Measurements from ENCODE around the gene TRIM34. TPM values are rescaled to one million over a fixed set of nuclear protein-coding genes. Genes with fewer than 3 reads are reported as not detected.
A peak's percentile ranks its signal among the peaks of the same experiment; 100 is the strongest.

Gene TRIM34
- total and polyA plus RNA-seq, 12 donors, result 5.0 to 22.1 (median 11.0) TPM

DNA sequence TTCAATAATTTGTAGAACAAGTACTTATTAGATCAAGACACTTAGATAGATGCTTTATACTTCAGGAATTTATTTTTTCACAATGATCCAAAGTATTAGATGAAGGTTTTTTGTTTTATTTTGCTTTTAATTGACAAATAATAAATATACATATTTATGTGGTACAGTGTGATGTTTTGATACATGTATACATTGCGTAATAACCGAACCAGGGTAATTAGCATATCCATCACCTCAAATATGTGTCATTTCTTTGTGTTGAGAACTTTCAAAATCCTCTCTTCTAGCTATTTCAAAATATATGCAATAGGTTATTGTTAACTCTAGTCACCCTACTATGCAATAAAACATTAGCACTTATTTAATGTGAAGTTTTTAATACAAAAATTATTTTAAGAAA, 38.7 kb downstream of the TRIM34 start:
- Histone ChIP-seq H3K9me3 (replicated peaks in 1 of 3) (no peaks in the 10 kb centered on the region), H3K4me3 (no peak overlapping the region), H3K4me1 (replicated peaks in 1 of 2) (peaks cover 0 to 11% of the 10 kb centered on the region in 2 donors), H3K27ac (no peak overlapping the region), H3K27me3 (no peaks in the 10 kb centered on the region), H3K36me3 (replicated peaks in 1 of 2) (peaks cover 0 to 19% of the 10 kb centered on the region in 2 donors)
- 92 to 100% (median 95%) methylated on average over 2 of the region's 2 CpGs for WGBS, 4 donors
- no peak for DNase-seq
- TF ChIP-seq, protein P1, sequence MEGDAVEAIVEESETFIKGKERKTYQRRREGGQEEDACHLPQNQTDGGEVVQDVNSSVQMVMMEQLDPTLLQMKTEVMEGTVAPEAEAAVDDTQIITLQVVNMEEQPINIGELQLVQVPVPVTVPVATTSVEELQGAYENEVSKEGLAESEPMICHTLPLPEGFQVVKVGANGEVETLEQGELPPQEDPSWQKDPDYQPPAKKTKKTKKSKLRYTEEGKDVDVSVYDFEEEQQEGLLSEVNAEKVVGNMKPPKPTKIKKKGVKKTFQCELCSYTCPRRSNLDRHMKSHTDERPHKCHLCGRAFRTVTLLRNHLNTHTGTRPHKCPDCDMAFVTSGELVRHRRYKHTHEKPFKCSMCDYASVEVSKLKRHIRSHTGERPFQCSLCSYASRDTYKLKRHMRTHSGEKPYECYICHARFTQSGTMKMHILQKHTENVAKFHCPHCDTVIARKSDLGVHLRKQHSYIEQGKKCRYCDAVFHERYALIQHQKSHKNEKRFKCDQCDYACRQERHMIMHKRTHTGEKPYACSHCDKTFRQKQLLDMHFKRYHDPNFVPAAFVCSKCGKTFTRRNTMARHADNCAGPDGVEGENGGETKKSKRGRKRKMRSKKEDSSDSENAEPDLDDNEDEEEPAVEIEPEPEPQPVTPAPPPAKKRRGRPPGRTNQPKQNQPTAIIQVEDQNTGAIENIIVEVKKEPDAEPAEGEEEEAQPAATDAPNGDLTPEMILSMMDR (IDR thresholded peaks at IDR 0.05), result no peak
- no peak for TF ChIP-seq POLR2A (IDR thresholded peaks at IDR 0.05)
- intact Hi-C loops (cut with DNase I), result no loop called here

DNA sequence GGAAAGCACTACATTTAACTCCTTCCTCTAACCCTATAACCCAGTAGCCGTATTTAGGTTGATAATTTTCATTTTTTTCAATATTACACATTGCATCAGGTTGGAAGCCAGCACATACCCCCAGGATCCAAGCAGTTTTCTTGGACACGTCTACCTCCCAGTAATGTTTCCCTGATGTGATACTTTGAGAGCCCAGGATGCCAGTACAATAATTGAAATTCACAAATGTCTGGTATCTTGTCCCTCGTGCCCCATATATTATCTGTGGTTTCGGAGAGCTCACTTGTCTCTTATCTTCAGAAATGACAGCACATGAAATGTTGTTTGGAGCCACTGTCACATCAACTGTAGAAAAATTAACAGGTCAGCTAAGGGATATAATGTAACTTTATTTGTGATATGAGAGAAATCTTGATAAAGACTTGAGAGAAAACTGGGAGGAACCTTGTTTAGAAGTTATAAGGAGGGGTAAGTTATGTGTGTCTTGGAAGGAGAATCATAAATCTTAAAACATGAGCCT, 40.3 kb downstream of the TRIM34 start:
- no peaks in the 10 kb centered on the region for H3K27me3 ChIP-seq
- no peak overlapping the region for H3K27ac ChIP-seq
- peaks cover 0 to 11% of the 10 kb centered on the region in 2 donors for H3K4me1 ChIP-seq (replicated peaks in 1 of 2)
- no peak for DNase-seq
- H3K36me3 ChIP-seq (replicated peaks in 1 of 2), result peaks cover 0 to 30% of the 10 kb centered on the region in 2 donors
- no peak for TF ChIP-seq POLR2A (IDR thresholded peaks at IDR 0.05)
- TF ChIP-seq, protein P1 (IDR thresholded peaks at IDR 0.05), result no peak
- H3K9me3 ChIP-seq (replicated peaks in 1 of 3), result no peaks in the 10 kb centered on the region
- no peak overlapping the region for H3K4me3 ChIP-seq
- 76 to 84% (median 81%) methylated on average over 4 of the region's 4 CpGs for WGBS, 4 donors
- intact Hi-C loops (cut with DNase I), result no loop called here

DNA sequence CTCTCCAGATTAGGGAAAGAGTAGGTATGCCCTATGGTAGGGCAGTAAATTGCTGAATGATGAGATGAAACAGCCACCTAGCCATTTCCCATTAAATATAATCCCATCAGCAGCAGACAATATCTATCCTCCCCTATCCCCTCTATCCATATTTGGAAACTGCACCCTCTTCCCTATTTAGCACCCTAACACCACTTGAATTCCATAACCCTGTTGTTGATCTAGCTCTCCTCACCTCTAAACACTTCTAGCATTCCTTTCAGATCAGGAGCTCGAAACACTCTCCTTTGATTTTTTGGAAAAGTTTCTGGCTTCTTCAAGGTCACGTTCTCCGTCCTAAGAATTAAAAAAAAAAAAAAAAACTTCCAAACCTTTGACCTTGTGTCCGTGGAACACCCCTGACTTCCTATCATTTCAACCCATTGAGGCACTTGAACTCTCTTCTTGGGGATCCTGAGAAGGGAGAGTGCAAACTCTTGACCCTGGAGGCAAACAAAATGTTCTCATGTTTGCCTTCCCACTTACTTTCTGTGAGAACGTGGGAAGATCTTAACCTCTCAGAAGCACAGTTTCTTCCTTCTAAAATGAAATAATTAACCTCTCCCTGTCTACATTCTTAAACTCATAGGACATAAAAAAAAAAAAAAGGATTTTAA, 41.1 kb downstream of the TRIM34 start:
- no peak for DNase-seq
- Histone ChIP-seq H3K27ac (peak overlapping the region in 1 of 5 donors; percentile 33), H3K4me1 (replicated peaks in 1 of 2) (peaks cover 0 to 11% of the 10 kb centered on the region in 2 donors), H3K27me3 (no peaks in the 10 kb centered on the region), H3K4me3 (no peak overlapping the region), H3K9me3 (replicated peaks in 1 of 3) (no peaks in the 10 kb centered on the region), H3K36me3 (replicated peaks in 1 of 2) (peaks cover 0 to 30% of the 10 kb centered on the region in 2 donors)
- intact Hi-C loops (cut with DNase I), result no loop called here
- TF ChIP-seq POLR2A (IDR thresholded peaks at IDR 0.05), result no peak
- TF ChIP-seq, protein P1 (IDR thresholded peaks at IDR 0.05), result no peak
- 45 to 50% (median 46%) methylated on average over 5 of the region's 5 CpGs for WGBS, 4 donors

DNA sequence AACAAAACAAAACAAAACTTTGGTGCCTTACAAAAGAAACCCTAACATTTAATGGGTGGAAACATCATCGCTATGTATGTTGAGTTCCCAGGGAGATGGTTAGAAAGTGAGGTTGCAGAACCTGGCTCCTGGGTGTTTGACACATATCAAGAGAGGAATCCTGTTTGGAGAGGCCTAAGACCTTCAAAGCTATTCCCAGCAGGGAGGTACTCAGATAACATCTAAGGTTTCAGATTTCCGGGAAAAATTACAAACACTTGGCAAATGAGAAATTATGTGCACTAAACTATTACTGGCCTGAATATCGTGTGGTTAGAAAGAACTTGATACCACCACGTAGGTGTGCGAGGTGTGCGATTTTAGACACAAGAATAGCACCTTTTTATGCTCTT, 41.6 kb downstream of the TRIM34 start:
- 69 to 75% (median 71%) methylated on average over 6 of the region's 6 CpGs for WGBS, 4 donors
- H3K9me3 ChIP-seq (replicated peaks in 1 of 3), result no peaks in the 10 kb centered on the region
- H3K36me3 ChIP-seq (replicated peaks in 1 of 2), result peaks cover 0 to 30% of the 10 kb centered on the region in 2 donors
- DNase-seq, result no peak
- H3K4me1 ChIP-seq (replicated peaks in 1 of 2), result peaks cover 0 to 12% of the 10 kb centered on the region in 2 donors
- H3K4me3 ChIP-seq, result no peak overlapping the region
- H3K27ac ChIP-seq, result no peak overlapping the region
- TF ChIP-seq, protein P1 (IDR thresholded peaks at IDR 0.05), result no peak
- TF ChIP-seq POLR2A (IDR thresholded peaks at IDR 0.05), result no peak
- intact Hi-C loops (cut with DNase I), result no loop called here
- H3K27me3 ChIP-seq, result no peaks in the 10 kb centered on the region

Data from adrenal gland (tissue), 12 donors.